Activated CD8-positive, alpha-beta memory T cell treated with anti-CD3 and anti-CD28 coated beads, Interleukin-2, amount 10 ng/mL, durations not matched to agents 7 days and 5 days (primary cell): ENCODE measurements around the gene RARS1. TPM values are rescaled to one million over a fixed set of nuclear protein-coding genes. Genes with fewer than 3 reads are reported as not detected.

Experiments
- ATAC-seq: fragments of 150-1000 bp; cut with Tn5 transposase; one replicate; pipeline ENCODE4 v1.10.0; 2021; ENCODE audit warnings: moderate library complexity
- CTCF ChIA-PET: fragments of 350-600 bp; sonication (Branson Sonifier 250); formaldehyde crosslinking; loops from one replicate; lab custom pipeline; 2021; ENCODE audit warnings: antibody characterized with exemption; lab: Charles Lee
- DNase-seq: peaks from one replicate; pipeline ENCODE4 v3.0.0-alpha.2; 2020
- H3K27ac Mint-ChIP-seq: one replicate; pipeline ENCODE4 v1.8.0; 2021; ENCODE audit warnings: mild to moderate bottlenecking, mixed read lengths
- H3K27me3 Mint-ChIP-seq: one replicate; pipeline ENCODE4 v1.8.0; 2021; ENCODE audit warnings: mixed read lengths
- H3K36me3 Mint-ChIP-seq: one replicate; pipeline ENCODE4 v1.8.0; 2021; ENCODE audit warnings: mild to moderate bottlenecking, mixed read lengths
- H3K4me1 Mint-ChIP-seq: one replicate; pipeline ENCODE4 v1.8.0; 2021; ENCODE audit warnings: mixed read lengths
- H3K4me3 Mint-ChIP-seq: one replicate; pipeline ENCODE4 v1.8.0; 2021; ENCODE audit warnings: mild to moderate bottlenecking, moderate library complexity, mixed read lengths
- H3K9me3 Mint-ChIP-seq: one replicate; pipeline ENCODE4 v1.8.0; 2022; ENCODE audit warnings: low read depth, mixed read lengths
- microRNA-seq: library from miRNA; unstranded; fragments of <30 nt; microRNA quantifications from one replicate; pipeline ENCODE4 v1.2.0, GENCODE V29; 2022
- total RNA-seq, 2 experiments: library from RNA; stranded (reverse); gene quantifications; one replicate each; pipeline ENCODE4 v1.2.3, GENCODE V29; 2021

RARS1 gene
- total RNA-seq, 2 experiments from 2014 or later, result 64.4 to 81.5 TPM

- Mint-ChIP-seq H3K4me3 (no peak overlapping the region), H3K36me3 (peaks cover 52% of the 10 kb centered on the region), H3K4me1 (no peaks in the 10 kb centered on the region), H3K27ac (no peak overlapping the region), H3K27me3 (no peaks in the 10 kb centered on the region), H3K9me3 (no peaks in the 10 kb centered on the region)
- ATAC-seq (no peak), DNase-seq (no peak)
- CTCF ChIA-PET, result no interaction called here
Observed at GRCh38 chr5:168550656-168551055, 64.4 kb downstream of the RARS1 start.

GRCh38 chr5:168552146-168552545, 65.9 kb downstream of the RARS1 start:
- no peaks in the 10 kb centered on the region for H3K4me1 Mint-ChIP-seq
- no peak overlapping the region for H3K4me3 Mint-ChIP-seq
- H3K36me3 Mint-ChIP-seq, result peaks cover 64% of the 10 kb centered on the region
- DNase-seq, result no peak
- ATAC-seq, result no peak
- no peaks in the 10 kb centered on the region for H3K9me3 Mint-ChIP-seq
- H3K27me3 Mint-ChIP-seq, result no peaks in the 10 kb centered on the region
- no peak overlapping the region for H3K27ac Mint-ChIP-seq
- CTCF ChIA-PET, result no interaction called here

GRCh38 chr5:168553377-168554130, 67.3 kb downstream of the RARS1 start:
- Mint-ChIP-seq H3K27ac (no peak overlapping the region), H3K4me3 (no peak overlapping the region), H3K36me3 (peaks cover 60% of the 10 kb centered on the region), H3K9me3 (no peaks in the 10 kb centered on the region), H3K27me3 (no peaks in the 10 kb centered on the region), H3K4me1 (no peaks in the 10 kb centered on the region)
- no peak for ATAC-seq
- DNase-seq, result no peak
- CTCF ChIA-PET, result no interaction called here

- CTCF ChIA-PET, result interaction anchor here (1.2 kb wide), 1 partner anchor 17 kb away, joined by 3 read pairs; no protein-coding TSS in a partner anchor
- H3K36me3 Mint-ChIP-seq, result peaks cover 66% of the 10 kb centered on the region
- H3K4me3 Mint-ChIP-seq, result no peak overlapping the region
- no peak overlapping the region for H3K27ac Mint-ChIP-seq
- no peaks in the 10 kb centered on the region for H3K4me1 Mint-ChIP-seq
- ATAC-seq (no peak), DNase-seq (no peak)
- H3K9me3 Mint-ChIP-seq, result no peaks in the 10 kb centered on the region
- H3K27me3 Mint-ChIP-seq, result no peaks in the 10 kb centered on the region
Observed at GRCh38 chr5:168557389-168557788, 71.1 kb downstream of the RARS1 start.

GRCh38 chr5:168562279-168562678, 76.0 kb downstream of the RARS1 start:
- ATAC-seq, result no peak
- CTCF ChIA-PET, result no interaction called here
- Mint-ChIP-seq H3K4me3 (no peak overlapping the region), H3K36me3 (peaks cover 46% of the 10 kb centered on the region), H3K4me1 (peaks cover under 1% of the 10 kb centered on the region), H3K27ac (no peak overlapping the region), H3K27me3 (no peaks in the 10 kb centered on the region), H3K9me3 (no peaks in the 10 kb centered on the region)
- DNase-seq, result no peak

- Mint-ChIP-seq H3K4me1 (peaks cover 2% of the 10 kb centered on the region), H3K27ac (no peak overlapping the region), H3K27me3 (no peaks in the 10 kb centered on the region), H3K4me3 (no peak overlapping the region), H3K36me3 (peaks cover 46% of the 10 kb centered on the region), H3K9me3 (no peaks in the 10 kb centered on the region)
- CTCF ChIA-PET, result no interaction called here
- no peak for ATAC-seq
- DNase-seq, result no peak
Observed at GRCh38 chr5:168563959-168564358, 77.7 kb downstream of the RARS1 start.

GRCh38 chr5:168568738-168569137, 82.5 kb downstream of the RARS1 start:
- DNase-seq, result no peak
- H3K9me3 Mint-ChIP-seq, result no peaks in the 10 kb centered on the region
- no peak overlapping the region for H3K27ac Mint-ChIP-seq
- H3K27me3 Mint-ChIP-seq, result no peaks in the 10 kb centered on the region
- H3K36me3 Mint-ChIP-seq, result peaks cover 44% of the 10 kb centered on the region
- H3K4me1 Mint-ChIP-seq, result peaks cover 2% of the 10 kb centered on the region
- H3K4me3 Mint-ChIP-seq, result no peak overlapping the region
- ATAC-seq, result no peak
- CTCF ChIA-PET, result interaction anchor here (0.7 kb wide), 1 partner anchor 83 kb away, joined by 3 read pairs; no protein-coding TSS in a partner anchor

Small RNA genes lying within 50 kb of the gene (microRNA-seq; reads per million reads assigned to microRNA genes)
- not detected for gene MIR103A1
- gene MIR103B1, result not detected

Other genes with a start within 250 kb of the RARS1 start
- gene WWC1, start 194.8 kb upstream of the RARS1 start, total RNA-seq, result under 1 TPM in 1 of 2 experiments, not detected in 1; 0.30 TPM
- not detected for gene FBLL1, start 42.8 kb downstream of the RARS1 start, total RNA-seq
- 10 to 100 TPM; 47.9 to 55.7 TPM for gene PANK3, start 92.9 kb downstream of the RARS1 start, total RNA-seq